Keratinocyte (primary cell): Measurements from ENCODE around the gene FLT3LG. TPM values are rescaled to one million over a fixed set of nuclear protein-coding genes. Genes with fewer than 3 reads are reported as not detected.

Experiments used
- DNase-seq: peaks from one replicate; pipeline ENCODE4 v3.0.0-alpha.2; 2011; ENCODE audit warnings: low read depth, missing footprints, low spot score
- FAIRE-seq: peaks from 2 replicates; lab custom pipeline; 2011; peaks lifted over from hg19 to GRCh38; lab: Jason Lieb, UNC
- H2AFZ ChIP-seq: 2 replicates; pipeline ENCODE4 v1.6.0; 2012; ENCODE audit warnings: low read length, control low read depth, inconsistent platforms; ENCODE audit not compliant: control insufficient read depth
- H3K27ac ChIP-seq: 2 replicates; pipeline ENCODE4 v1.5.1; 2011; ENCODE audit warnings: low read length; ENCODE audit not compliant: control insufficient read depth, insufficient read depth
- H3K27me3 ChIP-seq: 3 replicates; pipeline ENCODE4 v1.6.0; 2011; ENCODE audit warnings: low read length; ENCODE audit not compliant: control insufficient read depth, insufficient read depth; ENCODE audit errors: extremely low read depth
- H3K36me3 ChIP-seq, 2 experiments: 2 replicates in 1 of 2; 3 replicates in 1 of 2; pipeline ENCODE4 v1.5.1; 2011; ENCODE audit warnings: low read length in 2 of 2, mild to moderate bottlenecking in 1 of 2; ENCODE audit not compliant: control insufficient read depth in 2 of 2, insufficient read depth in 2 of 2; ENCODE audit errors: extremely low read depth in 1 of 2
- H3K4me1 ChIP-seq: 3 replicates; pipeline ENCODE4 v1.5.1; 2011; ENCODE audit warnings: low read length; ENCODE audit not compliant: control insufficient read depth, insufficient read depth; ENCODE audit errors: extremely low read depth
- H3K4me2 ChIP-seq: 3 replicates; pipeline ENCODE4 v1.6.0; 2011; ENCODE audit warnings: low read depth, low read length; ENCODE audit not compliant: control insufficient read depth, insufficient read depth; ENCODE audit errors: extremely low read depth
- H3K4me3 ChIP-seq, 3 experiments: fragments of 200-600 bp in 1 of 3; sonication (generic) in 1 of 3; 2 replicates in 2 of 3; 3 replicates in 1 of 3; pipeline ENCODE4 v1.5.1; 2011 to 2016; ENCODE audit warnings: low read length in 3 of 3, mild to moderate bottlenecking in 3 of 3, control low read depth in 2 of 3, inconsistent platforms in 1 of 3, low read depth in 1 of 3, mixed read lengths in 1 of 3, mixed run types in 1 of 3, moderate library complexity in 1 of 3; ENCODE audit not compliant: control insufficient read depth in 2 of 3, insufficient read depth in 2 of 3; ENCODE audit errors: extremely low read depth in 1 of 3
- H3K79me2 ChIP-seq: 2 replicates; pipeline ENCODE4 v1.6.0; 2012; ENCODE audit warnings: low read length; ENCODE audit not compliant: control insufficient read depth, insufficient read depth
- H3K9ac ChIP-seq: 3 replicates; pipeline ENCODE4 v1.6.0; 2011; ENCODE audit warnings: low read length; ENCODE audit not compliant: control insufficient read depth, insufficient read depth; ENCODE audit errors: extremely low read depth
- H3K9me1 ChIP-seq: 3 replicates; pipeline ENCODE4 v1.6.0; 2011; ENCODE audit warnings: low read length; ENCODE audit not compliant: control insufficient read depth, insufficient read depth; ENCODE audit errors: extremely low read depth
- H3K9me3 ChIP-seq: 2 replicates; pipeline ENCODE4 v1.5.1; 2012; ENCODE audit warnings: low read depth, low read length; ENCODE audit not compliant: control insufficient read depth
- H4K20me1 ChIP-seq: 3 replicates; pipeline ENCODE4 v1.6.0; 2011; ENCODE audit warnings: low read length; ENCODE audit not compliant: control insufficient read depth, insufficient read depth; ENCODE audit errors: extremely low read depth
- EZH2 ChIP-seq: IDR thresholded peaks from one replicate; pipeline ENCODE4 v1.6.1; 2012; ENCODE audit warnings: inconsistent platforms, mild to moderate bottlenecking, low read length, moderate library complexity
- dilution Hi-C: fragments of 300-500 bp; cut with MboI; formaldehyde crosslinking; loops from one replicate; pipeline ENCODE4 v1.7.0; 2020; ENCODE audit warnings: low sequenced_read_pairs; ENCODE audit not compliant: extremely low pct_ligation_motif_present
- polyA plus RNA-seq, 5 experiments: library from polyadenylated mRNA; depleted of rRNA in 3 of 5; stranded (reverse) in 3 of 5; stranded (forward) in 1 of 5; unstranded in 1 of 5; fragments of >200 nt; gene quantifications; 1 replicate in 1 of 5; 2 replicates in 3 of 5; 3 replicates in 1 of 5; pipeline versions ENCODE4 v1.2.1 to v1.2.3, GENCODE V29; 2011 to 2012; ENCODE audit warnings: missing spikeins in 2 of 5, low read depth in 1 of 5, low replicate concordance in 1 of 5
- TF ChIP-seq, protein P1 (sequence below), 3 experiments: IDR thresholded peaks in 1 of 3; conservative IDR thresholded peaks in 1 of 3; optimal IDR thresholded peaks in 1 of 3; 2 replicates in 2 of 3; 3 replicates in 1 of 3; pipeline versions ENCODE3 to v1.5.1; 2011; ENCODE audit warnings: low read length in 3 of 3, mild to moderate bottlenecking in 3 of 3, moderate library complexity in 2 of 3, control low read depth in 1 of 3, inconsistent platforms in 1 of 3; ENCODE audit not compliant: insufficient read depth in 2 of 3; ENCODE audit errors: extremely low read depth in 1 of 3

Gene FLT3LG
- polyA plus RNA-seq, 1 donor (not counting 4 experiments of a cell fraction or from before 2014, with no cell fraction given): 0.80 TPM

DNA sequence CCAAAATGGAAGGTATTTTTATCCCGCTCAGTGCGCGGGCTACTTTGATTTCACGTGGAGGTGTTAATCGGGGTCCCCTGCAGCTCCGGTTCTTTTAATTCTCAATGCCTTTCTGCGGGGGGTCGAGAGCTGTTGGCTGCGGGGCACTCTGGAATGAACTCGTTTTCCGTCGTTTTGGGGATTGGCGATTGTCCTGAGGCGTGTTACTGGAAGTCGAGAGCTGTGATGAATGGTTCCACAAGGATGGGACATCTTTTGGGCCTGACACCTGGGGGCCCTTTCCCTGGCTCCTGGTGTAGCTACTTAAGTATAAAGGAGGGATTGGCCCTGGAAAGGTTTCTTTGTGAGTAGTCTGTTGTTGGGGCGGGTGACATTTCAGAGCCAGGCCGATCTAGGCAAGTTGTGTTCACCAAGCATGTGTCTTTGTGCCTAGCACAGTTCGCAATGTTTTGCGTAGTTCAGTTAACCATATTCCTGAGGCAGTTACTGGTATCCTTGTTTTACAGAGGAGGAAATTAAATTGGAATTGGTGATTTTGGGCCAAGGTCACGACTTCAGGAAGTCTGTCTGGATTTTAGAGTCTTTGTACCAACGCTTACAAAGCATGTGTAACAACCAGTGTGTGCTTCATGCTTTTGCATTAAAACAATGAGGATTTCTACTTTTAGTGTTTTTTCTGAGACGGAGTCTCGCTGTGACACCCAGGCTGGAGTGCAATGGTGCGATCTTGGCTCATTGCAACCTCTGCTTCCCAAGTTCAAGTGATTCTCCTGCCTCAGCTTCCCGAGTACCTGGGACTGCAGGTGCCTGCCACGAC lies 14.2 kb downstream of the FLT3LG start:
- dilution Hi-C loops: no loop called here
- Histone ChIP-seq H3K9me3 (no peaks in the 10 kb centered on the region), H4K20me1 (peaks cover 25% of the 10 kb centered on the region), H3K27ac (peak overlapping the region; percentile 99), H3K9ac (peak overlapping the region; percentile 100), H3K36me3 (peaks cover 26 to 48% of the 10 kb centered on the region in 2 experiments), H3K27me3 (no peaks in the 10 kb centered on the region), H3K79me2 (peaks cover 37% of the 10 kb centered on the region), H3K4me2 (peak overlapping the region; percentile 86), H2AFZ (no peak overlapping the region), H3K9me1 (no peaks in the 10 kb centered on the region), H3K4me1 (peaks cover 9% of the 10 kb centered on the region), H3K4me3 (peak overlapping the region; percentile 90 to 100 (median 95))
- FAIRE-seq (no peak), DNase-seq (no peak)
- TF ChIP-seq, protein P1, sequence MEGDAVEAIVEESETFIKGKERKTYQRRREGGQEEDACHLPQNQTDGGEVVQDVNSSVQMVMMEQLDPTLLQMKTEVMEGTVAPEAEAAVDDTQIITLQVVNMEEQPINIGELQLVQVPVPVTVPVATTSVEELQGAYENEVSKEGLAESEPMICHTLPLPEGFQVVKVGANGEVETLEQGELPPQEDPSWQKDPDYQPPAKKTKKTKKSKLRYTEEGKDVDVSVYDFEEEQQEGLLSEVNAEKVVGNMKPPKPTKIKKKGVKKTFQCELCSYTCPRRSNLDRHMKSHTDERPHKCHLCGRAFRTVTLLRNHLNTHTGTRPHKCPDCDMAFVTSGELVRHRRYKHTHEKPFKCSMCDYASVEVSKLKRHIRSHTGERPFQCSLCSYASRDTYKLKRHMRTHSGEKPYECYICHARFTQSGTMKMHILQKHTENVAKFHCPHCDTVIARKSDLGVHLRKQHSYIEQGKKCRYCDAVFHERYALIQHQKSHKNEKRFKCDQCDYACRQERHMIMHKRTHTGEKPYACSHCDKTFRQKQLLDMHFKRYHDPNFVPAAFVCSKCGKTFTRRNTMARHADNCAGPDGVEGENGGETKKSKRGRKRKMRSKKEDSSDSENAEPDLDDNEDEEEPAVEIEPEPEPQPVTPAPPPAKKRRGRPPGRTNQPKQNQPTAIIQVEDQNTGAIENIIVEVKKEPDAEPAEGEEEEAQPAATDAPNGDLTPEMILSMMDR (optimal IDR thresholded peaks at IDR 0.05 in 1 of 3, IDR thresholded peaks at IDR 0.05 in 1 of 3, conservative IDR thresholded peaks at IDR 0.05 in 1 of 3; ENCODE audit: extremely low read depth in 1 of 3, insufficient read depth in 2 of 3, low read length in 3 of 3): no peak
- no peak for TF ChIP-seq EZH2

DNA sequence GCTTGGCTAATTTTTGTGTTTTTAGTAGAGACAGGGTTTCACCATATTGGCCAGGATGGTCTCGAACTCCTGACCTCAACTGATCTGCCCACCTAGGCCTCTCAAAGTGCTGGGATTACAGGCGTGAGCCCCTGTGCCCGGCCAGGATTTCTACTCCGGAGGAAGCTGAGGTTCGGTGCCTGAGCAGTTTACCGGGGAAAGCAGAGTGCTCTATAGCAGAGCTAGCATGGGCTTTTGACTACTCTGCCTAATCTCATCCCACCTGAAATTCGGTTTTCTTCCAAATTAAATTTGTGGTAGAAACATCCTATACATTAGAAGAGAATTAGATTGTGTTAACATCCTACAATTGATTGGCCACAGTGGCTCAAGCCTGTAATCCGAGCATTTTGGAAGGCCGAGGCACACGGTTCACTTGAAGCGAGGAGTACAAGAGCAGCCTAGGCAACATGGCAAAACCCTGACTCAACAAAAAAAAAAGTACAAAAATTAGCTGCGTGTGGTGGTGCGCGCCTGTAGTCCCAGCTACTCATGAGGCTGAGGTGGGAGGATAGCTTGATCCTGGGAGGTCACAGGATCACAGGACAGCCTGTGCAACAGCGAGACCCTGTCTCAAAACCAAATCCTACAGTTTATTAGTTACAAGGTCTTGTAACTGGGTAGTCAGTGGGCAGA lies 15.0 kb downstream of the FLT3LG start:
- H3K9me1 ChIP-seq: no peaks in the 10 kb centered on the region
- no peak for TF ChIP-seq EZH2
- TF ChIP-seq, protein P1 (optimal IDR thresholded peaks at IDR 0.05 in 1 of 3, IDR thresholded peaks at IDR 0.05 in 1 of 3, conservative IDR thresholded peaks at IDR 0.05 in 1 of 3; ENCODE audit: extremely low read depth in 1 of 3, insufficient read depth in 2 of 3, low read length in 3 of 3): no peak
- peak overlapping the region; percentile 99 for H3K27ac ChIP-seq
- H3K4me3 ChIP-seq: peak overlapping the region; percentile 90 to 100 (median 95)
- dilution Hi-C loops: no loop called here
- no peaks in the 10 kb centered on the region for H3K9me3 ChIP-seq
- no peak for DNase-seq
- peak overlapping the region; percentile 100 for H3K9ac ChIP-seq
- H3K4me2 ChIP-seq: peak overlapping the region; percentile 86
- H3K27me3 ChIP-seq: no peaks in the 10 kb centered on the region
- no peak overlapping the region for H2AFZ ChIP-seq
- H3K79me2 ChIP-seq: peaks cover 37% of the 10 kb centered on the region
- H3K4me1 ChIP-seq: peaks cover 9% of the 10 kb centered on the region
- no peak for FAIRE-seq
- H4K20me1 ChIP-seq: peaks cover 25% of the 10 kb centered on the region
- peaks cover 26 to 48% of the 10 kb centered on the region in 2 experiments for H3K36me3 ChIP-seq
